HG02870 (cell line): ENCODE results near the gene SPRR3.
A peak's percentile ranks its signal among the peaks of the same experiment; 100 is the strongest.

Source experiments
- ATAC-seq: cut with Tn5 transposase; IDR thresholded peaks from one replicate; pipeline ENCODE4 v1.9.1; 2021; ENCODE audit warnings: mild to moderate bottlenecking, moderate library complexity; ENCODE audit not compliant: unreplicated experiment

Gene SPRR3, protein sequence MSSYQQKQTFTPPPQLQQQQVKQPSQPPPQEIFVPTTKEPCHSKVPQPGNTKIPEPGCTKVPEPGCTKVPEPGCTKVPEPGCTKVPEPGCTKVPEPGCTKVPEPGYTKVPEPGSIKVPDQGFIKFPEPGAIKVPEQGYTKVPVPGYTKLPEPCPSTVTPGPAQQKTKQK

DNA sequence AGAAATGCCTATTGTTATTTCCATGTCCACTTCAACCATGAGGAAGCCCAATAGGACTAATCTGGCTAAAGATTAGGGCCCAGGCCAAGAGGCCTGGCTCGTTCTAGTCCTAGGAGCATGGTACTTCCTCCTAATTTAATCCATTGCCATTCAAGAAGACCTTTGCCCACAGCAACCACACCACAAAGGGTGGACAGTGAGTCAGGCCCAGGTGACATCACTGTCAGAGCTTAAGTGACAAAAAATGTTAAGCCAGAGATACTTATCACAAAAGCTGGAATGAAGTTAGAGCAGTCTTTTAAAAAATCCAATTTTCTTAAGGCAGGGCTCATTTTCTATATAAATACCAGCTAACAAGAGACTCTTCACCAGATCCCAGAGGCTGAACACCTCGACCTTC is at the start of gene SPRR3:
TSS of gene SPRR3 (plus strand) at position 368 of the 400 bp plus-strand sequence. CDS start 1,272 bp downstream, outside the sequence.
- no peak for ATAC-seq

DNA sequence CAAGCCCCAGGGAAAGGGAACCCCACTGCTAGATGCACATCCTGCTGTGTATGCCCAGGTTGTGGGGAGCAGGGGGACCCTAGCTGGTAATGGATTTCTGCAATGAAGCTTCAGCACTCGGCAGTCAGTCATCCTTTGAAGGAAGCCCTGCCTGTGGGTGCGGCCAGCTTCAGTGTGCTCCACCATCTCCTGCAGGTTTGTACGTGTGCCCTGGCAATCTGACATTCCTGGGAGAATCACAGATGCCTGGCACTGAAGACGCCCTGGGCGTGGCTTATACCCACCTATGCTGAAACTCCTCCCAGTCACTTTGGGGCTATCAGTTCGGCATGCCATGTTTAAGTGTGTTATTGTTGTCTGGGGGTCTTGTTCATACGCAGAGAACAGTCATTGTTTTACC is 47.8 kb upstream of the SPRR3 start:
- no peak for ATAC-seq

DNA sequence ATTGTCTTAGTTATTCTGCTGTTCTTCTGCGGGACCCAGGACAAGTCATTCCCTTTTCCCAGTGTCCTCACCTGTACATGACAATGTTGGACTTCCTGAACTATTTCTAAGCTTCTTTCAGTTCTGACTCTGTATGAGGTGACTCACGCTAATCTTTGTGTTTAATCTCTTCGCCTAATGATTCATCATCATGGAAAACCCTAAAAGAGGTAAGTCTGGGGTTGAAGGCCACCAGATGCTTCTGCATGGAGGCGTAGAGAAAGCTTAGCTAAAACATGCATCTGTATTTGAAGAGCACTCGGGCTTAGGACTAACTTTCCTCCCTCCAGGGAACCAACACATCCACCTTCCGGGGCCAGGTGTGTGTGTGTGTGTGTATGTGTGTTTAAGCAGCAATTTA is 47.1 kb upstream of the SPRR3 start:
- no peak for ATAC-seq

DNA sequence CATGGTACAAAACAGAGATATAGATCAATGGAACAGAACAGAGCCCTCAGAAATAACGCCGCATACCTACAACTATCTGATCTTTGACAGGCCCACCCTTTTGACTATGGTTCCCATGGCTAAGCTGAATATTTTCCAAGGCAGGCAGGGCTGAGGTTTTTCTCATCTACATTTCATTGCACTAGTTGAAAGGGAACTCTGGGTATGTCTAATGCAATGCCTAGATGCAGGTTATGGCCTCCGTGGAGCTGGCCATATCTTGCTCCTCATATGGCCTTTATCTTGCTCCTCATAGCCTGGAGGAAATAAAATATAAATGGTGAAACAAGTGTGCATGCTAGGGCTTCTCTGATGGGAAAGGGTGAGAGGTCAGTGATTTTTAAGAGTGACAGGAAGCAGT is 44.0 kb upstream of the SPRR3 start:
- ATAC-seq, result no peak

DNA sequence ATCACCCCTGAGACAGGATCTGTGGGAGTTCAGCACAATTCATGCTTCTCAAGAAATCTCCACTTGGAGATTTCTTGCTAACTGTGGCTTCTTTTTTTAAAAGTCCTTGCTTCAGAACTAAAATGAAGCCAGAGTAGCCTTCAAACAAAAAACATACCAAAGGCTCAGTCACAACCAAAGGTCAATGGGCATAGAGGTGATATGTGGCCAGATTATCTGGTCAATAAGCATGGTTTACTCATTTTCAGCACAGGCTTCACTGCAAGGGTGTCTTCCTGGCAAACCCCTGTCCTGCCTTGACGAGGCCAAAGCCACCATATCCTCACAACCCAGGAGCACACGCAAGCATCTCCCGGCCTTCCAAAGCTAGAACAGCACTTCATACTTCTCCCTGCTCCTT is 42.3 kb upstream of the SPRR3 start:
- no peak for ATAC-seq

DNA sequence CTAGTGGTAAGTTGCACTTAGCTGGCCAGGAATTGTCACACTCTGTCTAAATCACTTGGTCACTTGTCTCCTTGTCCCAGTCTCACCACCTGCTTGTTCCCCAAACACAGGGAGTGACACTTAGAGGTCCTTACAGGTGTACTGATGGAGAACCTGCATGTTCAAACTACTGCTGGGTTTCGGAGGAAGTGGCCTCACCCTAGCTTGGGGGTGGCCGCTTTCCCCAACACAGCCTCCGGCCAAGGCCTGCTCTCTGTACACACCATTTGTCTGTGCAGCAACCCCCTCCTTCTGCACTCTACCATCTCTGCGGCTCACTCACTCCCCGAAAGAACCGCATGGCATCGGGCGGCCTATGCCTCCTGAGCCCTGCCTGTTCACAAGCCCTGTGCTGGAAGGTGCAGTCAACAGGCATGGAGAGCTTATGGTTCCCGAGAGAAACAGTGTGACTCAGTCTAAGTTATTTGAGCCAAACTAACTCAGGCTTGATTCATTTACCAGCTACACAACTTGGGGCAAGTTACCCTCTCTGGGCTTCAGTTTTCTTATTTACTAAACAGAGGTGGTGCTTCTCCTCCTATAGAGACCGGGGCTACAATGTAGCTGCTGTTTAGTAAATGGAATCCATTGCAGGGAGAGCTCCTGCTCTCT is 41.6 kb upstream of the SPRR3 start:
- no peak for ATAC-seq

DNA sequence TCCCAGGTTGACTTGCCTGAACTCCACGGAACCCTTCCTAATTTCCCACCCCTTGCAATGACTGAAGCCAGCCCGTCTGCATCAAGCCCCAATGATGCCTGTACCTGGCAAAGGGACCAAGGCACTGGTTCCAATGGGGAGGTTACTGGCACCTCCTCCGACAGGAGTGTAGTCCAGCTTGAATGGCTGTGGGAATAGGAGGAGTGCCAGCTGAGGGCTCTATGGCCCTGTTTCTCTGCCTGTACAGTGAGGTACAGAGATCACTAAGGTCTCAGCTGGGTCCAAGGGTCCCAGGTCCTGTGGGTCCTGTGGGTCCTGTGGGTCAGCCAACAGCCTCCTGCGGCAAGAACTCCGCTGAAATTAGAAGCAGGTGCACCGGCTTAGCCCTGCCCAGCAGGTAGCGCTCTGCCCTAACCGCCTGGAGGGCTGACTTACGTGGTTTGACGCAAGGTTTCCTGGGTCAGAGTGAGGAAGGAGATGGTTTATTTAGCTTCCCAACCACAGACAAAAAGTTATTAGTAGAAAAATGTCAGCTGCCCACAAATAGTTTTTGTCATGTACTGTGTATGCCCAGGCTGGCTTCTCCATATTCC is 41.0 kb upstream of the SPRR3 start:
- no peak for ATAC-seq

DNA sequence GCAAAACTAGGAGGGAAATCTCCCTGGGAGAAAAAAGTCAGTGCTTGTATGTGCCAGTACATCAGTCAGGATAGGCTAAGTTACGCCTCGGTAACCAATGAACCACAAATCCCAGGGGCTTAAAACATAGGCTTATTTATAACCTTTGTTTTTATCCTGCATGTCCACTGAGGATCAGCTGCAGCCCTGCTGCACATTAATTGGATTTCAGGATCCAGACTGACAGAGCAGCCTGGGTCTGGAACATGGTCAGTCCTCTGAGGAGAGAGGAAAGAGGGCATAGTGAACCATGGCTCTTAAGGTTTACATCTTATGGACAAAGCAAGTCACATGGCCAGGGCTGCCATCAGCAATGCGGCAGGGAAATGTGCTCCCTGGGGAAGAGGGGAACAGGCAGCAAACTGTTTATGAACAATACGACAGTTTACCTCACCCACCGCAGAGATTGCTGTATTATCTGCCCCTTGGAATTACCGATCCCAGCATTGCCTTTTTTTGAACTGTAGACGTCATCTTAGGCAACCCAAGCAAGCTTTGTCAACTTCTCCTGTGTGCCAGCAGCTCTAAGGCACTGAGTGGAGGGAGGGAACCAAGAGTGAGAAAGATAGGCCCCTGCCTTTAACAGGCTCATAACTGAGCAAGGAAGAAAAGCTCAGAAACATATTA is 40.2 kb upstream of the SPRR3 start:
- no peak for ATAC-seq

DNA sequence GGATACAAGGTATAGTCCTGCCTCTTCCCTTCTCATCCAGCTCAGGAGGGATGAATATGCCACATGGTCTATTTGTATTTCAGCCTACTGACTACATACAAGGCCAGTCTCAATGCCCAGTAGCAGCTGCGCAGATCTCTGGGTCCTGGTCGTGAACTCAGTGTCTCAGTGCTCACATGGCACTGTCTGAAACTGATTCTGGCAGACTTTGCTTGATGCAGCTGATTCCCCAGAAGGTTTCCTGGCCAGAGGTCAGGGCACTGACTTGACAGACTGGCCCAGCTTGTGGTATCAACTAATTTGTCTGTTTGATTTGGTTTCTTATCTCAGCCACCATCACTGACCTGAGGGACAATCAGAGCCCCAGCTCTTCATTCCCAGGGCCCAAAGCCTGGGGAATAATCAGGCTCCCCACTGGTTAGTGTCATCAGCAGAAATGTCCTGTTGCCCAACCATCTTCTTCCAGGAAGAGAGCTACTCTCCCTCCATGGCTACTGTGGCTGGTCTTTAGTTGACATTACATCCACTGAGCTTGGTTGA is 38.6 kb upstream of the SPRR3 start:
- no peak for ATAC-seq

DNA sequence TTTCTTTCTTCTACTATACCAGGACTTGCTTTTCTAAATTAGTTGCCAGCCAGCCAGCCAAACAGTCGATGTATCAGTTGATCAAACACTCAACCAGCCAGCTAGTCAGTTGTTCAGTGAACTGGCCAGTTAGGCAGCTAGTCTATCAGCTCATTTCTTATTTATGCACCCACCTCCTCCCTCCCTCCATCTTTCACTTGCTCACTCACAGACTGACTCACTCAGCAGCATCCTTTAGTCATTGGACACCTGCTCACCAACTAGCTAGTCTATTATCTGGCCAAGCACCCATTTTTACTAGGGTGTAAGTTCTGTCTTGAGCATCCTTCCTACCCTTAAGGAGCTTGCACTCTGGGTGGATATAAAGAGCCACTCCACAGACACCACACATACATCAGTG is 37.0 kb upstream of the SPRR3 start:
- ATAC-seq, result no peak

DNA sequence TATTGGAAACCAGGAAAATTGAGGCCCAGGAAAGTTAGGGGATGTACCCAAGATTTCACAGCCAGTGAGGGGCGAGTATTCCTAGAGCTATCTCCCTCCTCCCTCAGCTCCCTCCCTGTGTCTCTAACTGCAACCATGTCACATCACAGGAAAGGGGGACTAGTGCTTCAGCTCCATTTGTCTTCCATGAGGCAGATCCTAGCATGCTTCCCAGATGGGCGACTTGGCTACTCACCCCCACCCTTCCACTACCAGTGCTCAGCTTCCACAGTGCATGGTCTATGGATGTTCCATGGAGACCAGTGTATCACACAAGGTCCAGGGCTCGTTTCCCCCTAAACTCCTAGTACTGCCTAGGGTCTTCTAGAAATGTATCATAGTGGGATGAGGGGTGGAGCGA is 35.7 kb upstream of the SPRR3 start:
- ATAC-seq, result no peak

DNA sequence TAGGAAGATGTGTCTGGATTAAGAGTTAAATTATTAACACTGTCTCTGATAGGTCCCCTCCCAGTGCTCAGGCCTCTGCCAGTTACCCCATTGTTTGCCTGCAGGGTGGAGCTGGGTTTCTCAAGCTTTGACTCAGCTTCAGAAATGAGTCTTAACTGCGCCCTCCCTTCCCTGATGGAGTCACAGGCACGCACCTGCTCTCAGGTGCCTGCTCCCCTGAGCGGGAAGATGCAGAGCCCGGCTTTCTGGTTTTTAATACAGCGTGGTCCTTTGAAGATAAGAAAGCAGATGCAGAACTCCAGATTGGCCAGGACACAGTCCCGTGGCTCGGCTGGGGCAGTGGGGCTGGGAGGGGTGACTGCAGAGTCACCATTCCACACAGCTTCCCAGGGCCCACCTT is 34.3 kb upstream of the SPRR3 start:
- ATAC-seq, result no peak

DNA sequence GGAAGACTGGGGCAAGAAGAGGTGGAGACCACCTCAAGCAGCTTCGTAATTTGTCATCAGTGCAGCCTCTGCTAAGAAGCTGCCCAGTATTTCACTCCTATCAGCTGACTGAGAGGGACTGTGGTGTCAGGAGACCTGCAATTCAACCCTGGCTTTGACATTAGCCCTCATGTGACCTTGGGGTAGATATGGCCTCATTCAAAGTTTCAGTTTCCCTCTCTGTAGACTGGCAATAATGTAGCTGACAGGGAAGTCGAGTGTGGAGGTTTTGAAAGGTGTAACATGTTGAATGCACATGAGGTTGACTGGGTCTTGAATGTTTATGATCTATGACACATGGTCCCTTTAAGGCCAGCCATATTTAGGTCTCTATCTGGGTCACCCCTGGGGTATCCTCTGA is 33.3 kb upstream of the SPRR3 start:
- peak; percentile 88 for ATAC-seq

DNA sequence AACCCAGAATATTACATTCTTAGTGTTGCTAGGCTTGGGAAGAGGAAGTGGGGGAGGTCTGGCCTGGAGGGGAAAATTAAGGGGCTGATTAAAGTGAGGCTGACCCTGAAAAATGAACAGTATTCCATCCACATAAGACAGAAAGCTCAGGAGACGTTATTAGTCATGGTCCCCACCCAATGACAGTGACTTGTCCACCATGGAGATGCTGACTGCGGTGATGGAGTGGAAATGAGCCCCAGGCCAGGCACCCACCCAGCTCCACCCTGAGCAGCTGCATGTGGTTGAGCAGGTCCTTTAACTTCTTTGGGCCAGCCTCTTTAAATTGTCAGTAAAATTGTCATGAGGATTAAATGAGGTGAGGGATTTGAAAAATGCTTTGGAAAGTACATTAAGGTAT is 32.5 kb upstream of the SPRR3 start:
- no peak for ATAC-seq

DNA sequence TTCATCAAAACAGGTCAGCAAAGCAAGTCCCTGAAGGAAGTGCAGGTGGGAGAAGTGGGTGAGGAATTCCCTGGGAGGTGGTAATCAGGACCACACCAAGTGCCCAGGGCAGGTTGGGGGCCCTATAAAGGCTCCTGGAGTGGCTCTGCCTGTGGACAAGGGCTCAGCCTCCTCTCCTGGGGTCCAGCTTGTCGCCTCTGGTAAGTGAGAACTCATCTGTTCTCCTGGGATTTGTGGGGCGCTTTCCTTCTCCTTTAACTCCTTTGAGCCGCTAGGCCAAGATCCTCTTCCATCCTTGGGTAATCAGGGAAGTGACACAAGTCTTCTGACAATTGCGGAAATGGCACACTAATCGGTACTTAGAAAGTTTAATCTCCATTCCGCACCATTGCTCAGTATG is 31.1 kb upstream of the SPRR3 start, which contains the start of gene SPRR4:
TSS of gene SPRR4 (plus strand) at position 154 of the 400 bp plus-strand sequence. CDS start 1,243 bp downstream, outside the sequence.
- ATAC-seq, result no peak

DNA sequence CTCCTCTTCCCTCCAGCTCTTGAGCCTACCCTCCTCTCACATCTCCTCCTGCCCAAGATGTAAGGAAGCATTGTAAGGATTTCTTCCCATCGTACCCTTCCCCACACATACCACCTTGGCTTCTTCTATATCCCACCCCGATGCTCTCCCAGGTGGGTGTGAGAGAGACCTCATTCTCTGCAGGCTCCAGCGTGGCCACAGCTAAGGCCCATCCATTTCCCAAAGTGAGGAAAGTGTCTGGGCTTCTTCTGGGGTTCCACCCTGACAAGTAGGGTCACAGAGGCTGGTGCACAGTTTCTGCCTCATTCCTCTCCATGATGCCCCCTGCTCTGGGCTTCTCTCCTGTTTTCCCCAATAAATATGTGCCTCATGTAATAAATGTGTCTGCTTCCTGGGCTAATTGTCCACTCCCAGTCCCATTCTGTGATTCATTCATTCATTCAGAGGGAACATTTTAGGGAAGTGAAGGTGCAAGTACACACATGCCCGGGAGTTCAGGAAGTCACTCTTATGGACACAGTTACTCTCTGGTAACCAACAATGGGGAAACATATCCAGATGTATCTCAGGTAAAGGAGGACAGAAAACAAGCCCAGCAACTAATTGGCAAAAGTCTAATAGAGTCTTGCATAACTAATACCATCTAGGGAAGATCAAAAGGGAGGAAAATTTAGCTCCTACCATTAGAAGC is 29.2 kb upstream of the SPRR3 start:
- ATAC-seq, result no peak

DNA sequence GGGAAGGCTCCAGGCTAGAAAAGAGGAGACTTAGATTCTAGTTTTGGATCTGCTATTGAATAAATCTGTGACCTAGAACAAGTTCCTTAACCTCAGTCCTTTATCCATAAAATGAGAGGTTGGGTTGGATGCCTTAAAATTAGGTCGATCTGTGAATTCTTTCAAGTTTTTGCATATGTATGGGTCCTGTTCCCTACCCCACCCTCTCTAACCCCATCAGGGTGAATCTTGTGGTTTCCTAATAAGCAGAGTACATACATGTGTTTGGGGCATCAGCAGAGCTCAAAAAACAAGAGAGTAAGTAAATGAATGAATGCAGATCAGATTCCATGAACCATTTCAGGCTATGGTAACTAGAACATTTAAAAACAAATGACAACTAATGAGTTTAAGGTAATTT is 24.9 kb upstream of the SPRR3 start:
- ATAC-seq, result no peak

DNA sequence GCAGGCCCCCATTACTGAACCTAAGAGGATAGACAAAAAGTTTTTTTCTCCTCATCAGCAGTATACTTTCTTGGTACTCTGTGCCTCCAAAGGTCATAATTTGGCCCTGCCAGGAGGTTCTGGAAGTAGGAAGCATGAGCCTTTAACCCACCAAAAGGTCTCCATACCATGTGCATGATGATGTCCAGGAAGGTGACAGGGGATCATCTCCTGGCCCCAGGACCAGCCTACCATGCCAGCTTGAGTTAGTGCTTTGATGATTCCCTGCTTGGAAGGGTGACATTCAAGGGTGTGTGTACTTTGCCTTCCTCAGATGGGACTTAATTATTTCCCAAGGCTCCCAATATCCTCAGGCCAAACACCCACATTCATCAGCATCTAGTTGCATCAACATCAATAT is 23.9 kb upstream of the SPRR3 start:
- ATAC-seq, result no peak

DNA sequence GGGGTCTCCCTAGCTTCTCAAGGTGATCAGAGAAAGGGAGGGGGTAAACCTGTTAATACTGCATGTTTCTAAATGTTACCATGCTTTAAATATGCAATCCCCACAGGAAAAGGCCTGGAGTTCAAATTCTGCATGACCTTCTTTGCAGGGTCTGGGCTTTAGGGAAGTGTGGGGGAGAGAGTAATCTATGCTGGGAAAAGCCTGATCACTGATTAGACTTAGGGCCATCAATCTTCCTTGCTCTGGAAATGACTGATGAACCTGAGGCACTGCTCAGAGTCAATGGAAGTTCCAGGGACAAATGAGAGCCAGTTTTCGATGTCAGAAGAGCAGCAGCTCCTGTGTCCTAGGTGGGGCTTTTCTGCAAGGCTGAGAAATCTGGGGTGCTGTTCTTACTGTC is 20.9 kb upstream of the SPRR3 start:
- ATAC-seq, result no peak

DNA sequence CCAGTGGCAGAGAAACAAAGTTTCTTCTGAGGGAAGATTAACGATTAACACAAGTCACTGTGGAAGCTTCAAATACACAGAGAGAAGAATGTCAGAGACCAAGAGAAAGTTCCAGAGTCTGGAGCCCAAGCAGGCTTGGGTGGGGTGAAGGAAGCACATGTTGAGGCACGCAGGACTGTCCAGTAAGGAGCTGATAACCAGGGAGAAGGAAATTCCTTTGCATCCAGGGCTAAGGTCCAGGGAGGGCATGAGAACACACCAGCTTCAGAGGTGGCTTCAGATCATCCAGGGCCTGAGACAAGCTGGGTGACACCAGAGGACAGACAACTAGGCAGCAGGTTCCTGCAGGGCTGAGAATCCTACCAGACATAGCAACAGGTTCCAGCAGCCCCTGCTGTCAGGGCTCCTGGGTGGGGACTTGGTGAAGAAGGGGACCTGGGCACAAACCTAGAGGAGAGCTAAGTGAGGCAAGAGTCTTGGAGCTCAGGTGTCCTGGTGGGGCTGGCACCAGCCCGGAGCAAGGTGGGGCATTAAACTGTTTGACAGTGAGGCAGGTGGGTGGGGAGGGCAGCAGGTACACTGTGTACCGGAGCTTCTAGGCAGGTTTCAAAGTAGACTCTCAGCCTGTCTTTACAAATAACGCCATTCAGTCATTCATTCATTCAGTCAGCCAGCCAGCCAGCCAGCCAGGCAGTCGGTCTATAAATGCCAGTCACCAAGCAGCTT is 20.2 kb upstream of the SPRR3 start:
- no peak for ATAC-seq

DNA sequence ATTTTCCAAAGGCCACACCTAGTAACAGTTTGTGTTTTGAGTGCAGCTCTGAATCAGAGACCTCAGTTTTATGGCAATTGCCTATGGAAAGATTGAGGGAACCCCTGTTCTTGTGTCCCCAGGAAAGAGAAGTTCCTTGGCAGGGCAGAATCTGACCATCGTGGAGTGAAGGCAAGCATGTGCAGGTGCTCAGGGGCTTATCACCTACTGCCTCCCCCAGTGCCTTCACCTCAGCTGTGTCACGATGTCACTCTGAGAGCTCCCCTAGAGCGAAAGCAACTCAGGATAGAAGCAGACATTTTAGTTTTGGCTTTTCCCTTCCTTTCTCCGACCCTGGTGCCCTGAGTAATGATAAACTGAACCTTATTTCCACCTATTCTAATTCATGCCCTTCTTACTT is 19.5 kb upstream of the SPRR3 start:
- no peak for ATAC-seq
